WTC11 (cell line): ENCODE data around the gene TXNRD2. TPM values are rescaled to one million over a fixed set of nuclear protein-coding genes. Genes with fewer than 3 reads are reported as not detected.

Source experiments
- ATAC-seq: fragments of 200-7000 bp; cut with Tn5 transposase; 2 replicates; pipeline ENCODE4 v1.10.0; 2021; ENCODE audit warnings: mild to moderate bottlenecking, moderate library complexity
- CTCF ChIA-PET: fragments of 300-600 bp; sonication (Branson Sonifier 250); formaldehyde crosslinking; loops from one replicate; lab custom pipeline; 2021; ENCODE audit warnings: antibody characterized with exemption; lab: Charles Lee
- POLR2A ChIA-PET: fragments of 350-600 bp; sonication (Branson Sonifier 250); formaldehyde crosslinking; loops from one replicate; lab custom pipeline; 2021; ENCODE audit warnings: antibody characterized with exemption; lab: Charles Lee
- DNase-seq: peaks from one replicate; pipeline ENCODE4 v3.0.0; 2021; ENCODE audit warnings: low spot score
- H3K27ac Mint-ChIP-seq: 2 replicates; pipeline ENCODE4 v1.8.0; 2021; ENCODE audit warnings: mixed read lengths
- H3K27me3 Mint-ChIP-seq: 2 replicates; pipeline ENCODE4 v1.8.0; 2021; ENCODE audit warnings: low read depth, mild to moderate bottlenecking, moderate library complexity, mixed read lengths
- H3K36me3 Mint-ChIP-seq: 2 replicates; pipeline ENCODE4 v1.8.0; 2021; ENCODE audit warnings: mixed read lengths
- H3K4me1 Mint-ChIP-seq: 2 replicates; pipeline ENCODE4 v1.8.0; 2022; ENCODE audit warnings: mixed read lengths
- H3K4me3 Mint-ChIP-seq: 2 replicates; pipeline ENCODE4 v1.8.0; 2021; ENCODE audit warnings: mild to moderate bottlenecking, moderate library complexity, mixed read lengths
- H3K9me3 Mint-ChIP-seq: 2 replicates; pipeline ENCODE4 v1.8.0; 2021; ENCODE audit warnings: mixed read lengths
- ARID4B ChIP-seq: sonication (generic); formaldehyde crosslinking; IDR thresholded peaks from 2 replicates; pipeline ENCODE4 v1.8.0; 2023; ENCODE audit warnings: missing genetic modification reagents, mild to moderate bottlenecking, borderline replicate concordance
- CREM ChIP-seq: sonication (generic); formaldehyde crosslinking; IDR thresholded peaks from 2 replicates; pipeline ENCODE4 v1.8.1; 2022; ENCODE audit warnings: mild to moderate bottlenecking, missing genetic modification reagents, moderate library complexity
- EMX1 ChIP-seq: fragments of 250-450 bp; sonication (Bioruptor Pico); IDR thresholded peaks from 2 replicates; pipeline ENCODE4 v1.8.0; 2021; ENCODE audit warnings: mild to moderate bottlenecking
- IRF1 ChIP-seq: sonication (generic); formaldehyde crosslinking; IDR thresholded peaks from 2 replicates; pipeline ENCODE4 v1.8.0; 2023; ENCODE audit warnings: missing genetic modification reagents
- IRF2 ChIP-seq: sonication (generic); formaldehyde crosslinking; IDR thresholded peaks from 2 replicates; pipeline ENCODE4 v1.8.0; 2022; ENCODE audit warnings: low read depth, missing genetic modification reagents, borderline replicate concordance
- NR2C2 ChIP-seq: sonication (generic); formaldehyde crosslinking; IDR thresholded peaks from 2 replicates; pipeline ENCODE4 v1.8.0; 2022; ENCODE audit warnings: mild to moderate bottlenecking, missing genetic modification reagents
- SP1 ChIP-seq: sonication (generic); formaldehyde crosslinking; conservative IDR thresholded peaks from 2 replicates; pipeline ENCODE4 v1.8.1; 2022; ENCODE audit warnings: missing genetic modification reagents
- USF1 ChIP-seq: sonication (generic); formaldehyde crosslinking; IDR thresholded peaks from 2 replicates; pipeline ENCODE4 v1.8.0; 2022; ENCODE audit warnings: mild to moderate bottlenecking, missing genetic modification reagents
- ZNF138 ChIP-seq: sonication (generic); formaldehyde crosslinking; conservative IDR thresholded peaks from 2 replicates; pipeline ENCODE4 v1.8.1; 2022; ENCODE audit warnings: mild to moderate bottlenecking, moderate library complexity, missing genetic modification reagents
- ZNF671 ChIP-seq: fragments of 250-450 bp; sonication (Bioruptor Pico); IDR thresholded peaks from 2 replicates; pipeline ENCODE4 v1.8.0; 2021; ENCODE audit warnings: mild to moderate bottlenecking
- total RNA-seq: library from RNA; stranded (reverse); gene quantifications from 3 replicates; pipeline ENCODE4 v1.2.3, GENCODE V29; 2021
- TF ChIP-seq, protein P1 (sequence below): sonication (generic); formaldehyde crosslinking; IDR thresholded peaks from 2 replicates; pipeline ENCODE4 v1.8.1; 2023; ENCODE audit warnings: mild to moderate bottlenecking, moderate library complexity, missing genetic modification reagents
- TF ChIP-seq, protein P2 (sequence below): sonication (generic); formaldehyde crosslinking; IDR thresholded peaks from 2 replicates; pipeline ENCODE4 v1.8.1; 2022; ENCODE audit warnings: mild to moderate bottlenecking, moderate library complexity, missing genetic modification reagents
- TF ChIP-seq, protein P3 (sequence below): fragments of 250-450 bp; sonication (Bioruptor Pico); IDR thresholded peaks from 2 replicates; pipeline ENCODE4 v1.9.0; 2021; ENCODE audit warnings: mild to moderate bottlenecking, borderline replicate concordance
- TF ChIP-seq, protein P4 (sequence below): fragments of 250-450 bp; sonication (Bioruptor Pico); IDR thresholded peaks from 2 replicates; pipeline ENCODE4 v1.9.0; 2021; ENCODE audit warnings: mild to moderate bottlenecking

TXNRD2 gene
- total RNA-seq, 1 experiment from 2014 or later = 15.9 TPM

- no peak for TF ChIP-seq ARID4B (CRISPR knock-in tag)
- TF ChIP-seq, all 79 proteins: peak for 0
Measured at GRCh38 chr22:19897726-19898125, 43.9 kb downstream of the TXNRD2 start (continued).

- DNase-seq (no peak), ATAC-seq (peak; percentile 12)
- CTCF ChIA-PET = interaction anchor here (0.6 to 3.6 kb wide), 7 partner anchors 13 to 166 kb away, joined by 3 to 21 read pairs (median 3); no protein-coding TSS in a partner anchor
- Mint-ChIP-seq H3K4me1 (peaks cover 13% of the 10 kb centered on the region), H3K4me3 (no peak overlapping the region), H3K36me3 (no peaks in the 10 kb centered on the region), H3K27me3 (no peaks in the 10 kb centered on the region; the same call in 1 of the 2 replicates), H3K9me3 (no peaks in the 10 kb centered on the region), H3K27ac (0 out of 2 replicates have a peak overlapping the region, but pooled peaks have one; percentile 87)
- TF ChIP-seq ZNF138 (CRISPR knock-in tag) (no peak), USF1 (CRISPR knock-in tag) (no peak), SP1 (CRISPR knock-in tag) (no peak), CREM (CRISPR knock-in tag) (no peak)
- TF ChIP-seq, protein P1, sequence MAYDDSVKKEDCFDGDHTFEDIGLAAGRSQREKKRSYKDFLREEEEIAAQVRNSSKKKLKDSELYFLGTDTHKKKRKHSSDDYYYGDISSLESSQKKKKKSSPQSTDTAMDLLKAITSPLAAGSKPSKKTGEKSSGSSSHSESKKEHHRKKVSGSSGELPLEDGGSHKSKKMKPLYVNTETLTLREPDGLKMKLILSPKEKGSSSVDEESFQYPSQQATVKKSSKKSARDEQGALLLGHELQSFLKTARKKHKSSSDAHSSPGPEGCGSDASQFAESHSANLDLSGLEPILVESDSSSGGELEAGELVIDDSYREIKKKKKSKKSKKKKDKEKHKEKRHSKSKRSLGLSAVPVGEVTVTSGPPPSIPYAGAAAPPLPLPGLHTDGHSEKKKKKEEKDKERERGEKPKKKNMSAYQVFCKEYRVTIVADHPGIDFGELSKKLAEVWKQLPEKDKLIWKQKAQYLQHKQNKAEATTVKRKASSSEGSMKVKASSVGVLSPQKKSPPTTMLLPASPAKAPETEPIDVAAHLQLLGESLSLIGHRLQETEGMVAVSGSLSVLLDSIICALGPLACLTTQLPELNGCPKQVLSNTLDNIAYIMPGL = no peak
- POLR2A ChIA-PET = interaction anchor here (0.5 kb wide), 1 partner anchor 24 kb away, joined by 4 read pairs; no protein-coding TSS in a partner anchor
Measured at GRCh38 chr22:19896665-19897355, 44.8 kb downstream of the TXNRD2 start.

DNA sequence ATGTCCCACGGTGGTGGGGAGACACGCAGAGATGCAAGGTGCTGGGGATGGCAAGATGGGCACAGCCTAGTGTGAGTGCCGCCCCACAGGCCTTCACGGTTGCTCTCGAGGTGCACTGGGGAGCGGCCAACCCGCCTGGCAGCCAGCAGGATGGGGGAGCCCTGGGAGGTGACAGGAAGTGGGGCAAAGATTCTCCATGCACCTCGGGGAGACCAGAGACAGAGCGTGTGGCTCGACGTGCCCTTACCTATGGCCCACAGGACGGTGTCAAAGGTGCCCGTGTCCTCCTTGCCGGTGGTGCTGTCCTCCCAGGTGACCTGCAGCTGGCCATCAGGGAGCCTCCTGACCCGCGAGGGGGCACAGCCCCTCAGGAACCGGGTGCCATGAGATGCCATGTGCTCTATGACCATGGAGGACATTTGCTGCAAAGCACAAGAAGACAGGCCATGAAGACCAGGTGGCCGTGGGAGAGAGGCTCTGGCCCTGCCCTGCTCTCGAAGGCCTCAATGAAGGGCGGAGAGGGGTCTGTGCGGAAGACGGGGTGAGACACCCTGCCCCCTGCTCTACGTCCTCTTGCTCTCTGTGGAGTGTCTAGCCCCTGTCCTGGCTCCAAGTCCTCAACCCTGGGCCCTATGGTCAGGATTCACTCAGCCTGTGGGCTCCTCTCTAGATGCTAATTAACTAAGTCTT, 46.3 kb downstream of the TXNRD2 start:
- no peaks in the 10 kb centered on the region for H3K9me3 Mint-ChIP-seq
- ChIA-PET POLR2A (no interaction called here), CTCF (interaction anchor here (2.3 kb wide), 1 partner anchor 165 kb away, joined by 12 read pairs; no protein-coding TSS in a partner anchor)
- peak overlapping the region; percentile 27; the same call in 1 of the 2 replicates for H3K27ac Mint-ChIP-seq
- no peaks in the 10 kb centered on the region for H3K36me3 Mint-ChIP-seq
- peaks cover 25% of the 10 kb centered on the region for H3K4me1 Mint-ChIP-seq
- DNase-seq (no peak), ATAC-seq (no peak)
- no peak overlapping the region for H3K4me3 Mint-ChIP-seq
- no peaks in the 10 kb centered on the region; the same call in 1 of the 2 replicates for H3K27me3 Mint-ChIP-seq
- TF ChIP-seq, protein P2, sequence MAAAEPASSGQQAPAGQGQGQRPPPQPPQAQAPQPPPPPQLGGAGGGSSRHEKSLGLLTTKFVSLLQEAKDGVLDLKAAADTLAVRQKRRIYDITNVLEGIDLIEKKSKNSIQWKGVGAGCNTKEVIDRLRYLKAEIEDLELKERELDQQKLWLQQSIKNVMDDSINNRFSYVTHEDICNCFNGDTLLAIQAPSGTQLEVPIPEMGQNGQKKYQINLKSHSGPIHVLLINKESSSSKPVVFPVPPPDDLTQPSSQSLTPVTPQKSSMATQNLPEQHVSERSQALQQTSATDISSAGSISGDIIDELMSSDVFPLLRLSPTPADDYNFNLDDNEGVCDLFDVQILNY (CRISPR knock-in tag) = no peak
- TF ChIP-seq NR2C2 (no peak), ZNF671 (CRISPR knock-in tag) (no peak), IRF2 (CRISPR knock-in tag) (no peak), IRF1 (CRISPR knock-in tag) (no peak), CREM (CRISPR knock-in tag) (no peak), EMX1 (CRISPR knock-in tag) (no peak)
- TF ChIP-seq, protein P3, sequence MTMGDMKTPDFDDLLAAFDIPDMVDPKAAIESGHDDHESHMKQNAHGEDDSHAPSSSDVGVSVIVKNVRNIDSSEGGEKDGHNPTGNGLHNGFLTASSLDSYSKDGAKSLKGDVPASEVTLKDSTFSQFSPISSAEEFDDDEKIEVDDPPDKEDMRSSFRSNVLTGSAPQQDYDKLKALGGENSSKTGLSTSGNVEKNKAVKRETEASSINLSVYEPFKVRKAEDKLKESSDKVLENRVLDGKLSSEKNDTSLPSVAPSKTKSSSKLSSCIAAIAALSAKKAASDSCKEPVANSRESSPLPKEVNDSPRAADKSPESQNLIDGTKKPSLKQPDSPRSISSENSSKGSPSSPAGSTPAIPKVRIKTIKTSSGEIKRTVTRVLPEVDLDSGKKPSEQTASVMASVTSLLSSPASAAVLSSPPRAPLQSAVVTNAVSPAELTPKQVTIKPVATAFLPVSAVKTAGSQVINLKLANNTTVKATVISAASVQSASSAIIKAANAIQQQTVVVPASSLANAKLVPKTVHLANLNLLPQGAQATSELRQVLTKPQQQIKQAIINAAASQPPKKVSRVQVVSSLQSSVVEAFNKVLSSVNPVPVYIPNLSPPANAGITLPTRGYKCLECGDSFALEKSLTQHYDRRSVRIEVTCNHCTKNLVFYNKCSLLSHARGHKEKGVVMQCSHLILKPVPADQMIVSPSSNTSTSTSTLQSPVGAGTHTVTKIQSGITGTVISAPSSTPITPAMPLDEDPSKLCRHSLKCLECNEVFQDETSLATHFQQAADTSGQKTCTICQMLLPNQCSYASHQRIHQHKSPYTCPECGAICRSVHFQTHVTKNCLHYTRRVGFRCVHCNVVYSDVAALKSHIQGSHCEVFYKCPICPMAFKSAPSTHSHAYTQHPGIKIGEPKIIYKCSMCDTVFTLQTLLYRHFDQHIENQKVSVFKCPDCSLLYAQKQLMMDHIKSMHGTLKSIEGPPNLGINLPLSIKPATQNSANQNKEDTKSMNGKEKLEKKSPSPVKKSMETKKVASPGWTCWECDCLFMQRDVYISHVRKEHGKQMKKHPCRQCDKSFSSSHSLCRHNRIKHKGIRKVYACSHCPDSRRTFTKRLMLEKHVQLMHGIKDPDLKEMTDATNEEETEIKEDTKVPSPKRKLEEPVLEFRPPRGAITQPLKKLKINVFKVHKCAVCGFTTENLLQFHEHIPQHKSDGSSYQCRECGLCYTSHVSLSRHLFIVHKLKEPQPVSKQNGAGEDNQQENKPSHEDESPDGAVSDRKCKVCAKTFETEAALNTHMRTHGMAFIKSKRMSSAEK = no peak
- TF ChIP-seq, protein P4, sequence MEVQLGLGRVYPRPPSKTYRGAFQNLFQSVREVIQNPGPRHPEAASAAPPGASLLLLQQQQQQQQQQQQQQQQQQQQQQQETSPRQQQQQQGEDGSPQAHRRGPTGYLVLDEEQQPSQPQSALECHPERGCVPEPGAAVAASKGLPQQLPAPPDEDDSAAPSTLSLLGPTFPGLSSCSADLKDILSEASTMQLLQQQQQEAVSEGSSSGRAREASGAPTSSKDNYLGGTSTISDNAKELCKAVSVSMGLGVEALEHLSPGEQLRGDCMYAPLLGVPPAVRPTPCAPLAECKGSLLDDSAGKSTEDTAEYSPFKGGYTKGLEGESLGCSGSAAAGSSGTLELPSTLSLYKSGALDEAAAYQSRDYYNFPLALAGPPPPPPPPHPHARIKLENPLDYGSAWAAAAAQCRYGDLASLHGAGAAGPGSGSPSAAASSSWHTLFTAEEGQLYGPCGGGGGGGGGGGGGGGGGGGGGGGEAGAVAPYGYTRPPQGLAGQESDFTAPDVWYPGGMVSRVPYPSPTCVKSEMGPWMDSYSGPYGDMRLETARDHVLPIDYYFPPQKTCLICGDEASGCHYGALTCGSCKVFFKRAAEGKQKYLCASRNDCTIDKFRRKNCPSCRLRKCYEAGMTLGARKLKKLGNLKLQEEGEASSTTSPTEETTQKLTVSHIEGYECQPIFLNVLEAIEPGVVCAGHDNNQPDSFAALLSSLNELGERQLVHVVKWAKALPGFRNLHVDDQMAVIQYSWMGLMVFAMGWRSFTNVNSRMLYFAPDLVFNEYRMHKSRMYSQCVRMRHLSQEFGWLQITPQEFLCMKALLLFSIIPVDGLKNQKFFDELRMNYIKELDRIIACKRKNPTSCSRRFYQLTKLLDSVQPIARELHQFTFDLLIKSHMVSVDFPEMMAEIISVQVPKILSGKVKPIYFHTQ (CRISPR knock-in tag) = no peak
